HG03457 (cell line): ENCODE results near the gene ARHGAP26.
A peak's percentile ranks its signal among the peaks of the same experiment; 100 is the strongest.

Experiments used
- ATAC-seq: cut with Tn5 transposase; IDR thresholded peaks from one replicate; pipeline ENCODE4 v1.9.1; 2021; ENCODE audit warnings: moderate number of reproducible peaks; ENCODE audit not compliant: unreplicated experiment

ARHGAP26 gene

GRCh38 chr5:143030349-143030748 lies 260.2 kb downstream of the ARHGAP26 start:
- ATAC-seq, result no peak

GRCh38 chr5:143031781-143032580 lies 261.8 kb downstream of the ARHGAP26 start:
- ATAC-seq, result no peak

GRCh38 chr5:143032581-143032836 lies 262.3 kb downstream of the ARHGAP26 start:
- no peak for ATAC-seq

GRCh38 chr5:143033535-143034250 lies 263.5 kb downstream of the ARHGAP26 start:
- no peak for ATAC-seq

- peak; percentile 50 for ATAC-seq
These were observed 266.2 kb downstream of the ARHGAP26 start for GRCh38 chr5:143036146-143036927.

GRCh38 chr5:143037071-143037470 lies 266.9 kb downstream of the ARHGAP26 start:
- no peak for ATAC-seq

GRCh38 chr5:143037708-143038107 lies 267.5 kb downstream of the ARHGAP26 start:
- ATAC-seq, result no peak

- no peak for ATAC-seq
These were observed 270.4 kb downstream of the ARHGAP26 start for GRCh38 chr5:143040622-143041021.

- ATAC-seq, result no peak
These were observed 271.3 kb downstream of the ARHGAP26 start for GRCh38 chr5:143041461-143041860.

GRCh38 chr5:143041972-143042770 lies 272.0 kb downstream of the ARHGAP26 start:
- no peak for ATAC-seq

GRCh38 chr5:143044265-143044664 lies 274.1 kb downstream of the ARHGAP26 start:
- no peak for ATAC-seq

- no peak for ATAC-seq
These were observed 274.9 kb downstream of the ARHGAP26 start for GRCh38 chr5:143045062-143045461.

GRCh38 chr5:143046314-143046713 lies 276.1 kb downstream of the ARHGAP26 start:
- ATAC-seq, result no peak

GRCh38 chr5:143047091-143047490 lies 276.9 kb downstream of the ARHGAP26 start:
- ATAC-seq, result no peak

GRCh38 chr5:143050183-143050582 lies 280.0 kb downstream of the ARHGAP26 start:
- no peak for ATAC-seq

GRCh38 chr5:143051244-143052058 lies 281.3 kb downstream of the ARHGAP26 start:
- ATAC-seq, result peak; percentile 36

- no peak for ATAC-seq
These were observed 282.9 kb downstream of the ARHGAP26 start for GRCh38 chr5:143052967-143053682.

- no peak for ATAC-seq
These were observed 283.6 kb downstream of the ARHGAP26 start for GRCh38 chr5:143053780-143054179.

- peak; percentile 57 for ATAC-seq
These were observed 284.3 kb downstream of the ARHGAP26 start for GRCh38 chr5:143054480-143054941.
